NCI-H526 treated with DMSO at 0.1 percent for 48 hours (cell line): ENCODE measurements around the gene PXDC1.
A peak's percentile ranks its signal among the peaks of the same experiment; 100 is the strongest.
"Not testable (repeated sequence)": the region's sequence is repeated elsewhere in the genome, so short reads cannot be mapped to it uniquely, and the experiment has no call there.

Experiments
- DNase-seq: peaks from one replicate; lab custom pipeline; 2025; lab: John Stamatoyannopoulos, UW

PXDC1 gene

GRCh38 chr6:3762359-3762758 lies 10.8 kb upstream of the PXDC1 start:
- DNase-seq: no peak

DNA sequence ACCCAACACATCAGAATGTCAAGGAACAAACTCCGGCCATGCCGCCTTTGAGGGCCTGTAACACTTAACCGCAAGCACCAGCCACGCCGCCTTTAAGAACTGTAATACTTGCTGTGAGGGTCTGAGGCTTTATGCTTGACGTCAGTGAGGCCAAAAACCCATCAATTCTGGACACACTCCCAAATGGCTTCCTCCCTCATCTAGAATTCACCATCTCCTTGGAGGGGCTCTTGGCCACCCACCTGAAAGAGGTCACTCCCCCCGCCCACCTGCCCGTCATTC lies 10.4 kb upstream of the PXDC1 start:
- no peak for DNase-seq

GRCh38 chr6:3759646-3760232 lies 8.2 kb upstream of the PXDC1 start:
- no peak for DNase-seq

- no peak for DNase-seq
Measured at GRCh38 chr6:3758842-3759144, 7.3 kb upstream of the PXDC1 start.

DNA sequence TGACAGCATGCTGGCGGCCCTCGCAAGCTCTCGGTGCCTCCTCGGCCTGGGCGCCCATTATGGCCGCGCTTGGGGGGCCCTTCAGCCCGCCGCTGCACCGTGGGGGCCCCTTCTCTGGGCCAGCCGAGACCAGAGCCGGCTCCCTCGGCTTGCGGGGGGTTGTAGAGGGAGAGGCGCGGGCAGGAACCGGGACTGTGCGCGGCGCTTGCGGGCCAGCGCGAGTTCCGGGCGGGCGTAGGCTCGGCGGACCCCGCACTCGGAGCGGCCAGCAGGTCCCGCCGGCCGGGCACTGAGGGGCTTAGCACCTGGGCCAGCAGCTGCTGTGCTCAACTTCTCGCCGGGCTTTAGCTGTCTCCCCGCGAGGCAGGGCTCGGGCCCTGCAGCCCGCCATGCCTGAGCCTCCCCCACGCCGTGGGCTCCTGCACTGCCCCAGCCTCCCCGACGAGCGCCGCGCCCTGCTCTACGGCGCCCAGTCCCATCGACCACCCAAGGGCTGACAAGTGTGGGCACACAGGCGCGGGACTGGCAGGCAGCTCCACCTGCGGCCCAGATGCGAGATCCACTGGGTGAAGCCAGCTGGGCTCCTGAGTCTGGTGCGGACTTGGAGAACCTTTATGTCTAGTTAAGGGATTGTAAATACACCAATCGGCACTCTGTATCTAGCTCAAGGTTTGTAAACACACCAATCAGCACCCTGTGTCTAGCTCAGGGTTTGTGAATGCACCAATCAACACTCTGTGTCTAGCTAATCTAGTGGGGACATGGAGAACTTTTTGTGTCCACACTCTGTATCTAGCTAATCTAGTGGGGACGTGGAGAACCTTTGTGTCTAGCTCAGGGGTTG lies 6.7 kb upstream of the PXDC1 start:
- DNase-seq: not testable (repeated sequence)

- DNase-seq: no peak
Measured at GRCh38 chr6:3757241-3757641, 5.7 kb upstream of the PXDC1 start.

DNA sequence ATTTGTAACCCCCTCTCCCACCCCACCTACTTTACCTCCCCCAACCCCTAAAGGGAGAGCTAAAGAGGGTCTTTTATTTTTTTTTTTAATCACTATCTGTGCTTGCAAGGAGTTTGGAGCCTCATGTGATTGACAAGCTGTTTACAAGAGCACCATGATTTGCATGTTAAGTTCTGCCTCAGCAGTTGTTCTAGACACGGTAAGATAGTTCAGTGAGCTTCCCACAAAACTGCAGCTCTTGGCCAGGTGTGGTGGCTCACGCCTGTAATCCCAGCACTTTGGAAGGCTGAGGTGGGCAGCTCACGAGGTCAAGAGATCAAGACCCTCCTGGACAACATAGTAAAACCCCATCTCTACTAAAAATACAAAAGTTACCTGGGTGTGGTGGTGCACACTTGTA lies 5.0 kb upstream of the PXDC1 start:
- DNase-seq: peak; percentile 61

- DNase-seq: peak; percentile 41
Measured at GRCh38 chr6:3755637-3756545, 4.4 kb upstream of the PXDC1 start.

- DNase-seq: no peak
Measured at GRCh38 chr6:3754776-3755175, 3.3 kb upstream of the PXDC1 start.

DNA sequence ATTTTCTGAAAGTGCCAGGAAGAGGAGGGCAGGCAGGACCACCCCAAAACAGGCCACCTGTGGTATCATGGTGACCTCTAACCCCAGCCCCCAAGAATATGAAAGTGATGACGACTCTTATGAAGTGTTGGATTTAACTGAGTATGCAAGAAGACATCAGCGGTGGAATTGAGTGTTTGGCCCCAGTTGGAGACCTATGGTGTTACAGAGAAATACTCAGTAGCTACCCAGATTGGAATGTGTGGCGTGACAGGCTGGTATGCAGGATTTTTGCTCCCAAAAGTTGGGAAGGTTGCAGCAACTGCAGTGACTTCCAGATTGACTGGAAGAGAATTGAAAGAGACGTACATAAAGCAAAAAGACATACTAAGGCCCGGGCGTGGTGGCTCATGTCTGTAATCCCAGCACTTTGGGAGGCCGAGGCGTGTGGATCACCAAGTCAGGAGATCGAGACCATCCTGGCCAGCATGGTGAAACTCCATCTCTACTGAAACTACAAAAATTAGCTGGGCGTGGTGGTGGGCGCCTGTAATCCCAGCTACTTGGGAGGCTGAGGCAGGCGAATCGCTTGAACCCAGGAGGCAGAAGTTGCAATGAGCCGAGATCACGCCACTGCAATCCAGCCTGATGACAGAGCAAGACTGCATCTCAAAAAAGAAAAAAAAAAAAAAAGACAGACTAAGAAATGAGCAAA lies 2.7 kb upstream of the PXDC1 start:
- not testable (repeated sequence) for DNase-seq

- no peak for DNase-seq
Measured at GRCh38 chr6:3753228-3753835, 1.8 kb upstream of the PXDC1 start.

- DNase-seq: no peak
Measured at GRCh38 chr6:3752531-3753227, 1.2 kb upstream of the PXDC1 start.

- DNase-seq: peak; percentile 40
Measured at GRCh38 chr6:3751730-3752530, 417 bp upstream of the PXDC1 start.

GRCh38 chr6:3750317-3751076 lies 1.0 kb downstream of the PXDC1 start:
- no peak for DNase-seq

- DNase-seq: no peak
Measured at GRCh38 chr6:3749977-3750316, 1.6 kb downstream of the PXDC1 start.

DNA sequence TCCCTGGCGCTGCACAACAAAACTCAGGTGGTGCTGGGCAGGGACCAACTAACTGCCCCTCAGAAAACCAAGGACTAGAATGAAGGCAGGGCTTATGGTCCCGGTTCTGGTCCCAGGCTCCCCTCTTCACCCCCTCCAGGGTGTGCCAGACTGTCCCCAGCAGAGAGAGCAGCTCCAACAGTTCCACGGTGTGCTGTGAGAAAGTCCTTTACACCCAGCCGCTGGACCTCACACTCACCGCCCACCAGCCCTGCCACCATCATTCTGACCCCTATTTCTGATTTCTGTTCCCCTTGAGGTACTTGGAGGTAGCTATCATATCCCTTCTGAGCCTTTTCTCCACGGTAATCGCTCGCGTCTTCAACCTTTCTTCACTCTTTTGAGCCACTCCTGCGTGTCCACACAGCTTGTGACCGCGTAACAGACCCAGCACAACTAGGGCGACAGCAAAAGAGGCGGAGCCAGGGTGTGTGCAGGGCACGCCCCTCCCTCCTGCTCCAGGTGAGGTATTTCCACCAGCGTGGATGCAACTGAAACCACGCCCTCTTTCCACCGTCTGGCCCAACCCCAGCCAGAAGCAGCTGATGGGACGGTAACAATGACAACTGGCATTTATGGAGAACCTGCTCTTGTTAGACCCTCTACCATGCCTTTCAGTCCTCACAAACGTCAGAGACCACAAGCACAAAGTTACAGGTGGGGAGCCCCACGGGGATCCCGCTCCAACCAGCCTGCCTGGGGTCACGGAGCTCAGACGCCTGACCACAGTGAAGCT lies 2.3 kb downstream of the PXDC1 start:
- peak; percentile 15 for DNase-seq

- DNase-seq: peak; percentile 9
Measured at GRCh38 chr6:3748208-3749066, 3.1 kb downstream of the PXDC1 start.

DNA sequence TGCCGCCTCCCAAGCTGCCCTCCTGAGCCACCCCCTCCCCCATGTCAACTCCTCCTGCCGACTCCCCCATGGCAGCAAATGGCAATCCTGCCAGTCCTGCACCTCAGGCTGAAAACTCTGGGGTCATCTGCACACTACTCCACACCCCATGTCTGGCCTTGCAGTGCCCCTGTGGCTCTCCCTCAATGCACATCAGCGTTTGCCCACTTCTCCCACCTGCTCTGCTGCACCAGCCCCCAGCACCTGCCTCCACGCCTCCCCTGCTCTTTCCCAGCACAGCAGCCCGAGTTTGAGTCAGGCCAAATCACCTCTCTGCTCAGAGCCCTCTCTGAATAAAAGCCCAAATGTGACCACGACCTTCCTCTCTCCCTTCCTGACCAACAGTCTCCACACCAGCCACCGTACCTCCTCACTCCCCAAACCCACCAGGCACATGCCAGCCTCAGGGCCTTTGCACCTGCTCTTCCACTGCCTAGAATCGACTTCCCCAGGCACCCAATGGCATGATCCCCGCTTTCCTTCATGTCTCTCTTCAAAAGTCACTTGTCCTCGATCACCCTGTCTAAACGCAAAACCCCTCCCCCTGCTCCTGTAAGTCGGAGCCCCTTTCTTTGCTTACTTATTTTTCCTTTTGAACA lies 4.3 kb downstream of the PXDC1 start:
- DNase-seq: no peak
